GM19238 (cell line): ENCODE data around the gene RXFP2.

Source experiments
- DNase-seq: peaks from one replicate; pipeline ENCODE4 v3.0.0; 2011; ENCODE audit warnings: low spot score; ENCODE audit not compliant: insufficient read length

The RXFP2 gene

DNA sequence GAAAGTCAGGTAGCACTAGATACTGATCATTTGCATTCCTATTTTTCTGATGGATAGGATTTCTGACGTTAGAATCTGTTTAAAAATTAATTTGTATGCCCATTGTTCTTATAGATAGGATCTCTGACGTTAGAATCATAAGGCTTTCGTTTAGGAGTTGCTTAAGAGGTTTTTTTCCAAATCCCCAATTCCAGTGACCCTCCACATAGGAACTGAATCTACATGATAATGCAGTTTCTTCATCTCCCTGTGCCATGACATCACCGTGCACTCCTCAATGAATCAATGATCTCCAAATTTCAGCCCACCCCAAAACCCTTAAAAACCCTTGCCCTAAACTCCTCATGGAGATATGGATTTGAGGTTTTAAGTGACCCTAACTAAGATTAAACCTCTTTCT is 87.2 kb downstream of the RXFP2 start:
- no peak for DNase-seq

DNA sequence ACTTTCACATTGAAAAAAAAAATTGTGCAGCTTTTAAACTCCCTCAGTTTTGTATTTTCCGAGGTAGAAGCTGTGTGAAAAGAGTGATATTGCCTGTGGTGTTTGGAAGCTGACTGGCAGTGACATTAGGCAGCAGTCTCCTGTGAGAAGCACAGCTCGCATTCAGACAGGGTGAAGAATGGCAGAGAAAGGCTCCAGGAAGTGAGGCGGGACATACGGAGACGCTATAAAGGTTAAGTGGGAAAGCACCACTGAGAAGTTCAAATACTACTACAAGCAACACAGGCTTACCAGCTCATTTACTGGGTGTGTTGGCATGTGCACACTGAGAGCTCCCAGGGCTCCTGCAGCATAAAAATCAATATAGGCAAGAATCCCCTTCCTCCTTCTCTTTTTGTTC is 88.4 kb downstream of the RXFP2 start:
- DNase-seq, result no peak

DNA sequence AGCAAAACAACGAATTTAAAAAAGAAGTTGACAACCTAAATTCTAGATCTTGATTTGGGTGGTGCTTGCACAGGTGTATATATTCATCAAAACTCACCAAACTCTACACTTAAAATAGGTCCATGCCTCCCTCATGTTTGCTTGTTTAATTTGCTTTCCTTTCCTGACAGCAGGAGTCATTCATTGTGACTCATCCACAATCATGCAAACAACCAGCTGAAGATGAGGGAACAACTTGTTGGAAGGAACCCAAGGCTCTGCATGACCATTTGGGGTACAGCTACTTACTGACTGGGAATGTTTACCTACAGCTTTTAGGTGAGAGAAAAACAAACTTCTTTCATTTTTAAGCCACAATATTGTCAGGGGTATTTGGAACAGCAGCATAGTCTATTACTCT is 96.6 kb downstream of the RXFP2 start:
- no peak for DNase-seq

DNA sequence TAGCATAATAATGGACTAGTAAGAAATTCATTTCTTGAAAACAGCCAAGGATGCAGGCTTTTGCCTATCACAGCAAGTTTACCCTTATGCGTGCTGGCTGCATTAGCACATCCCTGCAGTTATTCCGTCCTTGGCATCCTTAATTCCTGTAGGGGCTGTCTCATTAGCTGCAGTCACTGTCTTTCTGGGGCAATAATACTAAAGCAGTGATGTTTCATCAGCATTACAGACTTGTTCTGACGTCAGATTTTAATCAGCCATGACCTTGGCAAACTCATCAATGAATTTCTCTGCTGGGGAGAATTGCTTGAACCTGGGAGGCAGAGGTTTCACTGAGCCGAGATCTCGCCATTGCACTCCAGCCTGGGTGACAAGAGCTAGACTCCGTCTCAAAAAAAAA is 103.7 kb downstream of the RXFP2 start:
- no peak for DNase-seq

DNA sequence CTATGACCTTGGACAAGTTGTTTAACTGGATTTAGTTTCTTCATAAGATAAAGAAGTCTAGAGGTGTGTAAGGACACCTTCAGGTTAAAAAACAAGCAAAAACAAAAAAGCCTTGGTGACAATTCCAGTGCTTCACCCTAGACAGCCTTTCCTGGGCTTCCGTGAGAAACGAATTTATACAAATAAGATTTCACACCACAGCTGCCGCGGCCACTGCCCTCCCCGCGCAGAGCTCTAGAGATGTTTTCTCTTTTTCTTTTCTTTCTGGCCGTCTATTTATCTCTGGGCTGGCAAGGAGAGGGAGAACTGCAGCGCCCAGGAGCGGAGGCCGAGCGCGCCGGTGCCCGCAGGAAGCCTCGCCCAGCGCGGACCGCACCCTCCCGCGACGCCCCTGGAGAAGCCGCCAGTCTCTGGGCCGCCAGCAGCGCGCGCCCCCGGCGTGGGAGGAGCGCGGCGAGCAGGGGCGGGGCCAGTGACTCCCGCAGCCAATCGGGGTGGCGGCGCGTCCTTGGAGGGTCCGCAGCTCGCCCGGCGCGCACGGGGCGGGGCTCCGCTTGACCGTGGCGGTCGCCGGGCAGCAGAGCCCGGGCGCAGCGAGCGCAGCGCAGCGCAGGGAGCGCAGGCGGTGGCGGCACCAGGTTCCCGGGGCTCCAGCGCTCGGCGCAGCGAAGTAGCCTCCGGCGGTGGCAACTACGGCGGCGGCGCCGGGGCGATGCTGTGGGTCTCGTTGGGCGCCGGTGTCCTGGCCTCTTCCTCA is 107.0 kb downstream of the RXFP2 start:
- peak; percentile 69 for DNase-seq

DNA sequence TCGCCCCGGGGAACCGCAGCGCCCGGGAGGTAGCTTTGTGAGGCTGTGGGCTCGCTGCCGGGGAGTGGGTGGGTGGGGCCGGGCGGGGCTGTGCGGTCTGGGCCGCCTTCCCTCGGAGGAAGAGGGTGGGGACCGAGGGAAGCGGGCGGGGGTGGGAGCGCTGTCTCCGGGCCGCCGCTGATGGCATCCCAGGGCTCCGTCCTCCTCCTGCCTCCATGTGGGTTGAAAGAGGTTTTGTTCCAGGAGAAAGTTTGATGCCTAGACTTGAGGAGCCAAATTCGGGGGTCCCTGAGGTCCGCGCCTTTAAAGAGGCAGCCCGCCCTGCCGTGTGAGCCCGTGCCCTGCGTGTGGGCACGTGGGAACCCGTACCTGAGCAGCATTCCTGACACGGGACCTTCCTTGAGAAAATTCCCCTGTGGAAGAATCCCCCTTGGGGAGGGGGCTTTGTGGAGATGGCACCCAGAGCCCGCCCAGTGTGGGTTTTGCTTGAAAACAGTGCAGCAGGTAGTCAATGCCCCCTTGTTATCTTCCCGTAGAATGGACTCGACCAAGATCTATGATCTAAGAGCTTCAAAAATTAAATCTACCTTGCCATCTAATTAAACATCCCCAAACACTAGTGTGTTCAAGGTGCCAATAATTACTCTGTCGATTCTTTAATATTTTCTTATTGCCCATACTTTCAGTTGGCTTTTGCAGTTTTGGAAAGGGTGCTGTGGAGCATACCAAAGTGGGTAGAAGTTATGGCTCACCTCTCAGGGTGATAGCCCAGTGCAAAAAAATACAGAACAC is 107.8 kb downstream of the RXFP2 start:
- DNase-seq, result no peak

DNA sequence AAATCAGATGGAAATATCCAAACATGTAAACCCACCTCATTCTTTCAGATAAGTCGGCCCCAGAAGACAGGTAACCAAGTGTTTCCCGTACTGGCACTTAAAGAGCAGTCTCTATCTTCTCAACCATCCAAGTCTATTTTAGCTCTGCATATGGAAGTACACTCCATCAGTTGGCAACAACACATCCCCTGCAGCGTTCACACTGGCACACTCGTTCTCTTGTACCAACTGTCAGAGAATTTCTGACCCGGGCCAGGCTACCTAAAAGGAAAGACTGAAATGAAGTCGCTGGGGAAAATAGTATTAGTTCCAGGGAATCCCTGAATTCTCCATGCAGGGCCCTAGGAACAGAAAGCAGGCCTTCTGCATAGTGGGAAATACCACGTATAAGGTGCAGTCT is 109.3 kb downstream of the RXFP2 start:
- DNase-seq, result no peak

DNA sequence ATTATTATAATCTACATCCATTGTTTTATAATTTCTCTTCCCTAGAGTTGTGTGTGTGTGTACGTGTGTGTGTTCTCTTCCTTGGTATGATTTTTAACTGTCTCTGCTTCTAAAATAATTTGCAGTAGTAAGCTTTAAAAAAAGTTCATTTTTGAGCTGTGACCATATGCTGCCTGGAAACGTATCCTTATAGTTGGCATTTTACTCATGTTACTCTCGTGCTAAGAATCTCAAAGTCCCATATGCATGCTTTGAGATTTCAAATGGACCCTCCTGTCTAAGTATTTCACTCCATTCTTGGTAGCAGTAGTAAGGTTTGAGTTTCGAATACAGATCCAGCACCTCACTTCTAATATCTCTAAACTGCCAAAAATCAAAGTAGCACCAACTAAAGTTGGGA is 109.9 kb downstream of the RXFP2 start:
- DNase-seq, result no peak

DNA sequence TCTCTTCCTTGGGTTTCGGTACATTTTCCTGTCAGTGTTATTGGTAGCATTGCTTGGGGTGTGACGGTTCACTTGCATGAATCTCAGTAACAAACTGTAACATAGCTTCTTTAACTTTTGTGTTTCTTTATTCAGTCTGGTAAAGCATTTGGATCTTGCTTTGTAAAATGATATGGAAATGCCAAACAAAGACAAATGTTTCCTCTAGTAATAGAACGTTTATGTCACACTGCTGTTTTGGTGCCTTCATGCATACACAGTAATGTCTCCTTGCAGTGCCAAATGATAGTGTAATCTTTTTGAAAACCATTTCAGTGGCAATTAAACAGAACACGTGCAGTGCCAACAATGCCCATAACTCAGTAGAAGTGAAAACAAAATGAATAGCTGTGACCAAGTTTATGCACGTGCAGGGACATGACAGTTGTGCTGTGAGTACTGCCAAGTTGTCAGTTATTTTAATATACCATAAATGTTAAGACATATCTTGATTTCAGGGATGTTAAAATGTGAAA is 110.8 kb downstream of the RXFP2 start:
- DNase-seq, result no peak

DNA sequence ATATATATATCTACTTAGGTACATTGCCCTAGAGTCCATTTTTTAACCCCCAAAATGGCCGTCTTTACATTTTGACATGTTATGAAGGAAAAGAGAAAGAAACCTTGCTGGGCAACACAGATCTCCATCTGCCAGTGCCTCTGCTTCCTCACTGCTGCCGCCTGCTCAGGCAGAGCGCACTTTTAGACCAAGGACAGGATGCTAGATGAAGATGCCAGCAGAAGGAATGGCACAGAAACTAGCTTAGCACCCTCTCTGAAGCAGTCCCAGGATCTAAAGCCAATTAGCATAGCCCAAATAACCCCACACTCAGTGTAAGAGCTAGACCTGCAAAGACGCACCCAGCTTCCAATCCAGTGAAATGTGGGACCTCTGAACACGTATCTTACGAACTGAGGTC is 111.9 kb downstream of the RXFP2 start:
- DNase-seq, result no peak
